Lung (tissue), 12 donors: ENCODE measurements around the gene HP1BP3. TPM values are rescaled to one million over a fixed set of nuclear protein-coding genes. Genes with fewer than 3 reads are reported as not detected.
A peak's percentile ranks its signal among the peaks of the same experiment; 100 is the strongest.

Source experiments
- ATAC-seq: fragments of 200-7000 bp; cut with Tn5 transposase; one replicate; pipeline ENCODE4 v1.9.1; 2020; ENCODE audit warnings: moderate number of reproducible peaks; ENCODE audit not compliant: insufficient read depth, low FRiP score
- DNase-seq, 3 donors: peaks; one replicate each; pipeline ENCODE4 v3.0.0-alpha.2; 2013 to 2017
- H3K27ac ChIP-seq, 2 donors: one replicate each; pipeline ENCODE4 v1.5.1; 2013; ENCODE audit warnings: mild to moderate bottlenecking in 2 of 2, moderate library complexity in 2 of 2, control low read depth in 1 of 2, inconsistent platforms in 1 of 2, low read depth in 1 of 2, low read length in 1 of 2
- H3K27me3 ChIP-seq, 3 donors: one replicate each; pipeline ENCODE4 v1.5.1; 2013; ENCODE audit warnings: low read length in 2 of 3; ENCODE audit not compliant: control insufficient read depth in 3 of 3, insufficient read depth in 3 of 3
- H3K36me3 ChIP-seq, 4 donors: one replicate each; pipeline ENCODE4 v1.5.1; 2013; ENCODE audit warnings: low read length in 4 of 4, mild to moderate bottlenecking in 1 of 4, moderate library complexity in 1 of 4; ENCODE audit not compliant: control insufficient read depth in 4 of 4, insufficient read depth in 4 of 4
- H3K4me1 ChIP-seq, 5 donors: one replicate each; pipeline ENCODE4 v1.5.1; 2013; ENCODE audit warnings: low read length in 5 of 5, mild to moderate bottlenecking in 2 of 5, moderate library complexity in 1 of 5; ENCODE audit not compliant: control insufficient read depth in 5 of 5, insufficient read depth in 5 of 5
- H3K4me3 ChIP-seq: one replicate; pipeline ENCODE4 v1.5.1; 2013; ENCODE audit warnings: mild to moderate bottlenecking, control low read depth, moderate library complexity
- H3K9ac ChIP-seq, 2 donors: one replicate each; pipeline ENCODE4 v1.5.1; 2013; ENCODE audit warnings: low read length in 2 of 2, control low read depth in 1 of 2; ENCODE audit not compliant: insufficient read depth in 1 of 2
- H3K9me3 ChIP-seq, 4 donors: one replicate each; pipeline ENCODE4 v1.5.1; 2013; ENCODE audit warnings: low read length in 3 of 4, mild to moderate bottlenecking in 1 of 4, moderate library complexity in 1 of 4; ENCODE audit not compliant: control insufficient read depth in 4 of 4, insufficient read depth in 3 of 4
- CTCF ChIP-seq: IDR thresholded peaks from 2 replicates; pipeline ENCODE4 v1.5.1; 2012; ENCODE audit warnings: mild to moderate bottlenecking; ENCODE audit errors: control extremely low read depth, extremely low read depth
- WGBS, 2 donors: extraction: QIAGEN DNeasy Blood & Tissue Kit; methylation state at CpG; one replicate each; pipeline ENCODE4 v1.1.7; 2013; 5-methylcytosine and 5-hydroxymethylcytosine counted together
- polyA plus RNA-seq, 2 donors: library from polyadenylated mRNA; stranded (reverse); fragments of 200-250 nt; gene quantifications; one replicate each; pipeline ENCODE4 v1.2.1, GENCODE V29; 2013
- total RNA-seq, 2 donors: library from RNA; depleted of rRNA in 1 of 2; stranded (reverse); fragments of >200 nt in 1 of 2; gene quantifications; one replicate each; pipeline ENCODE4 v1.2.1, GENCODE V29; 2014 to 2021
- donor health status: control.
- donor health status: control.
- donor health status: Bipolar disorder and iron deficiency.
- donor health status: healthy.
- donor health status: DM: yes; HTN: yes; CAD: no.

Gene HP1BP3
- total and polyA plus RNA-seq, 4 donors: 63.0 to 316 (median 118) TPM

GRCh38 chr1:20823845-20824244, 36.7 kb upstream of the HP1BP3 start:
- no peaks in the 10 kb centered on the region for H3K9me3 ChIP-seq
- no peaks in the 10 kb centered on the region for H3K4me1 ChIP-seq
- DNase-seq: no peak
- no peak overlapping the region for H3K9ac ChIP-seq
- no peak for ATAC-seq
- TF ChIP-seq CTCF: no peak
- H3K27ac ChIP-seq: no peak overlapping the region
- H3K36me3 ChIP-seq: peaks cover 10 to 33% (median 12%) of the 10 kb centered on the region in 4 donors
- no peak overlapping the region for H3K4me3 ChIP-seq
- no peaks in the 10 kb centered on the region for H3K27me3 ChIP-seq

- DNase-seq: no peak
- no peak overlapping the region for H3K9ac ChIP-seq
- WGBS, 2 donors: 21 to 36% methylated on average over 2 of the region's 2 CpGs
- H3K27me3 ChIP-seq: no peaks in the 10 kb centered on the region
- H3K9me3 ChIP-seq: no peaks in the 10 kb centered on the region
- no peak overlapping the region for H3K27ac ChIP-seq
- no peak for TF ChIP-seq CTCF
- H3K36me3 ChIP-seq: peaks cover 4 to 27% (median 9%) of the 10 kb centered on the region in 4 donors
- H3K4me3 ChIP-seq: no peak overlapping the region
- H3K4me1 ChIP-seq: no peaks in the 10 kb centered on the region
- ATAC-seq: no peak
These were observed 34.4 kb upstream of the HP1BP3 start for GRCh38 chr1:20821466-20821865.

- ATAC-seq (no peak), DNase-seq (no peak)
- no peak for TF ChIP-seq CTCF
- no peak overlapping the region for H3K4me3 ChIP-seq
- no peaks in the 10 kb centered on the region for H3K27me3 ChIP-seq
- H3K27ac ChIP-seq: no peak overlapping the region
- H3K9ac ChIP-seq: no peak overlapping the region
- H3K4me1 ChIP-seq: no peaks in the 10 kb centered on the region
- H3K36me3 ChIP-seq: peaks cover 4 to 25% (median 9%) of the 10 kb centered on the region in 4 donors
- H3K9me3 ChIP-seq: no peaks in the 10 kb centered on the region
- 94 to 100% methylated on average over 5 of the region's 5 CpGs for WGBS, 2 donors
These were observed 32.7 kb upstream of the HP1BP3 start for GRCh38 chr1:20819818-20820217.

GRCh38 chr1:20814534-20814871, 27.4 kb upstream of the HP1BP3 start:
- WGBS, 2 donors: no CpG with 5 or more reads among the region's 4 CpGs
- Histone ChIP-seq H3K36me3 (peaks cover 0 to 13% (median 4%) of the 10 kb centered on the region in 4 donors), H3K27ac (no peak overlapping the region)

More at GRCh38 chr1:20814534-20814871, 27.4 kb upstream of the HP1BP3 start:
- H3K4me1 ChIP-seq: no peaks in the 10 kb centered on the region
- H3K4me3 ChIP-seq: no peak overlapping the region
- ATAC-seq (no peak), DNase-seq (peak in 1 of 3 donors; percentile 3)
- H3K9me3 ChIP-seq: no peaks in the 10 kb centered on the region
- no peaks in the 10 kb centered on the region for H3K27me3 ChIP-seq
- no peak for TF ChIP-seq CTCF
- no peak overlapping the region for H3K9ac ChIP-seq
